Endothelial cell of umbilical vein (primary cell): ENCODE data around the gene CLVS2. TPM values are rescaled to one million over a fixed set of nuclear protein-coding genes. Genes with fewer than 3 reads are reported as not detected.
A peak's percentile ranks its signal among the peaks of the same experiment; 100 is the strongest.

Source experiments
- Bru-seq: library from RNA; stranded (reverse); fragments of 400-500 nt; gene quantifications from one replicate; lab custom pipeline; 2021; lab: Mats Ljungman, UMichigan
- BruChase-seq, 2 experiments: library from RNA; stranded (reverse); fragments of 400-500 nt; gene quantifications; one replicate each; lab custom pipeline; 2021; lab: Mats Ljungman, UMichigan
- BruUV-seq: library from RNA; stranded (reverse); fragments of 400-500 nt; replicated peaks from 2 replicates; lab custom pipeline; 2021; lab: Mats Ljungman, UMichigan
- CTCF ChIA-PET: fragments of 300-600, 350-600 bp; sonication (Branson Sonifier 250); formaldehyde crosslinking; loops from one replicate; lab custom pipeline; 2021; ENCODE audit warnings: antibody characterized with exemption, inconsistent platforms; lab: Charles Lee
- POLR2A ChIA-PET: fragments of 300-600, 350-600 bp; sonication (Branson Sonifier 250); formaldehyde crosslinking; loops from one replicate; lab custom pipeline; 2021; ENCODE audit warnings: antibody characterized with exemption, inconsistent platforms; lab: Charles Lee
- DNase-seq: peaks from one replicate; pipeline ENCODE4 v3.0.0-alpha.2; 2011; ENCODE audit warnings: low read depth, low spot score
- FAIRE-seq: peaks from 2 replicates; lab custom pipeline; 2011; peaks lifted over from hg19 to GRCh38; lab: Jason Lieb, UNC
- H2AFZ ChIP-seq: 2 replicates; pipeline ENCODE4 v1.6.0; 2012; ENCODE audit warnings: low read depth, low read length, control low read depth, inconsistent platforms
- H3K27ac ChIP-seq: 2 replicates; pipeline ENCODE4 v1.5.1; 2011; ENCODE audit warnings: low read depth, mild to moderate bottlenecking, control low read depth, low read length, moderate library complexity; ENCODE audit not compliant: insufficient read depth
- H3K27me3 ChIP-seq, 2 experiments: 2 replicates each; pipeline versions ENCODE4 v1.6.0 to v1.6.1; 2011; ENCODE audit warnings: low read length in 2 of 2, mixed read lengths in 1 of 2; ENCODE audit not compliant: control insufficient read depth in 2 of 2, insufficient read depth in 2 of 2
- H3K36me3 ChIP-seq, 2 experiments: 2 replicates in 1 of 2; 3 replicates in 1 of 2; pipeline ENCODE4 v1.5.1; 2011; ENCODE audit warnings: low read length in 2 of 2, mild to moderate bottlenecking in 1 of 2, moderate library complexity in 1 of 2; ENCODE audit not compliant: control insufficient read depth in 2 of 2, insufficient read depth in 2 of 2; ENCODE audit errors: extremely low read depth in 1 of 2
- H3K4me1 ChIP-seq: 3 replicates; pipeline ENCODE4 v1.5.1; 2011; ENCODE audit warnings: mild to moderate bottlenecking, low read length; ENCODE audit not compliant: control insufficient read depth, insufficient read depth; ENCODE audit errors: extremely low read depth
- H3K4me2 ChIP-seq: 2 replicates; pipeline ENCODE4 v1.6.1; 2011; ENCODE audit warnings: low read length, control low read depth, mixed read lengths; ENCODE audit not compliant: insufficient read depth
- H3K4me3 ChIP-seq, 3 experiments: fragments of 200-600 bp in 1 of 3; sonication (generic), shearing (Covaris generic) in 1 of 3; replicated peaks in 1 of 3; 2 replicates each; pipeline ENCODE4 v1.5.1; 2011 to 2016; ENCODE audit warnings: control low read depth in 3 of 3, low read length in 3 of 3, mild to moderate bottlenecking in 2 of 3, inconsistent platforms in 1 of 3, low read depth in 1 of 3, moderate library complexity in 1 of 3; ENCODE audit not compliant: insufficient read depth in 1 of 3
- H3K79me2 ChIP-seq: 2 replicates; pipeline ENCODE4 v1.6.0; 2012; ENCODE audit warnings: low read length, inconsistent platforms; ENCODE audit not compliant: control insufficient read depth, insufficient read depth
- H3K9ac ChIP-seq: replicated peaks from 2 replicates; pipeline ENCODE3; 2011; ENCODE audit warnings: low read length, control low read depth; ENCODE audit not compliant: insufficient read depth; ENCODE audit errors: extremely low read depth
- H3K9me1 ChIP-seq: replicated peaks from 3 replicates; pipeline ENCODE4 v1.6.0; 2011; ENCODE audit warnings: mild to moderate bottlenecking, low read length; ENCODE audit not compliant: control insufficient read depth, insufficient read depth; ENCODE audit errors: extremely low read depth
- H3K9me3 ChIP-seq: replicated peaks from 2 replicates; pipeline ENCODE4 v1.5.1; 2012; ENCODE audit warnings: low read length, inconsistent platforms; ENCODE audit not compliant: control insufficient read depth, insufficient read depth
- H4K20me1 ChIP-seq: replicated peaks from 2 replicates; pipeline ENCODE3; 2011; ENCODE audit warnings: mild to moderate bottlenecking, low read length; ENCODE audit not compliant: control insufficient read depth, insufficient read depth; ENCODE audit errors: extremely low read depth
- CTCF ChIP-seq, 2 donors: IDR thresholded peaks; 1 replicate in 1 of 2; 2 replicates in 1 of 2; pipeline ENCODE4 v1.5.1; 2011; ENCODE audit warnings: low read length in 2 of 2, mild to moderate bottlenecking in 2 of 2, moderate library complexity in 2 of 2, control low read depth in 1 of 2, inconsistent platforms in 1 of 2, low read depth in 1 of 2; ENCODE audit not compliant: insufficient read depth in 1 of 2; ENCODE audit errors: extremely low read depth in 1 of 2
- EZH2 ChIP-seq: IDR thresholded peaks from 2 replicates; pipeline ENCODE4 v1.6.1; 2012; ENCODE audit warnings: borderline replicate concordance, low read depth, mild to moderate bottlenecking, moderate library complexity, low read length, inconsistent platforms; ENCODE audit not compliant: severe bottlenecking
- dilution Hi-C: fragments of 300-500 bp; cut with MboI; formaldehyde crosslinking; loops from one replicate; pipeline ENCODE4 v1.15.0; 2019; ENCODE audit warnings: low sequenced_read_pairs; ENCODE audit not compliant: extremely low pct_ligation_motif_present
- intact Hi-C: fragments of 100-400 bp; cut with micrococcal nuclease; formaldehyde crosslinking; loops from one replicate; pipeline ENCODE4 v1.10.0; 2022
- long read RNA-seq: library from polyadenylated mRNA; stranded (forward); transcript quantifications from one replicate; pipeline ENCODE4 v2.0.0, GENCODE V29; 2021
- polyA minus RNA-seq, 3 experiments: library from RNA; depleted of rRNA, polyadenylated mRNA; stranded (reverse); fragments of >200 nt; gene quantifications; 1 replicate in 1 of 3; 2 replicates in 2 of 3; pipeline ENCODE4 v1.2.3, GENCODE V29; 2011
- polyA plus RNA-seq, 4 experiments: library from polyadenylated mRNA; depleted of rRNA in 3 of 4; stranded (reverse) in 3 of 4; unstranded in 1 of 4; fragments of >200 nt; gene quantifications; 2 replicates each; pipeline versions ENCODE4 v1.2.1 to v1.2.3, GENCODE V29; 2011 to 2012; ENCODE audit warnings: missing spikeins in 1 of 4
- total RNA-seq: library from RNA; stranded (reverse); gene quantifications from 2 replicates; pipeline ENCODE4 v1.2.3, GENCODE V29; 2021

The CLVS2 gene
- total RNA-seq = not detected in 2 replicates
- polyA plus RNA-seq = not detected in 2 replicates
- not detected in 2 replicates for polyA plus RNA-seq (2011; cell fraction: cytosol; rRNA removed)
- not detected in 2 replicates for polyA plus RNA-seq (2011; cell fraction: nucleus; rRNA removed)
- not detected in 2 replicates for polyA plus RNA-seq (2012)
- not detected in 2 replicates for polyA minus RNA-seq
- polyA minus RNA-seq (2011; cell fraction: cytosol; rRNA and poly(A)+ RNA removed) = not detected
- polyA minus RNA-seq (2011; cell fraction: nucleus; rRNA and poly(A)+ RNA removed) = not detected in 2 replicates
- Bru-seq, nascent RNA = percentile 1 among the genes with signal in this experiment
- percentile 5 among the genes with signal in this experiment for BruChase-seq, experiment 1, labeled RNA remaining after a 6-hour chase
- BruChase-seq, experiment 2, labeled RNA remaining after a 2-hour chase = not detected
- long read RNA-seq = 0 reads

GRCh38 chr6:122995921-122996793 lies at the start of gene CLVS2:
Gene CLVS2, plus strand, starts transcription at chr6:122996235. Its CDS starts 1,543 bp downstream, at chr6:122997778.
- Histone ChIP-seq H3K27ac (no peak within 1 kb of the TSS), H3K36me3 (no peaks in the 10 kb centered on the region), H3K9me1 (no peaks in the 10 kb centered on the region), H4K20me1 (no peaks in the 10 kb centered on the region), H2AFZ (peak within 1 kb of the TSS; percentile 20), H3K27me3 (peaks cover 8 to 38% of the 10 kb centered on the region in 2 experiments), H3K9me3 (no peaks in the 10 kb centered on the region), H3K4me1 (no peaks in the 10 kb centered on the region), H3K4me2 (no peak within 1 kb of the TSS), H3K4me3 (no peak within 1 kb of the TSS), H3K9ac (no peak within 1 kb of the TSS), H3K79me2 (no peaks in the 10 kb centered on the region)
- TF ChIP-seq EZH2 = peak; percentile 84
- TF ChIP-seq CTCF (IDR thresholded peaks at IDR 0.05; ENCODE audit: extremely low read depth in 1 of 2, insufficient read depth in 1 of 2, low read depth in 1 of 2, low read length in 2 of 2) = no peak
- dilution Hi-C loops = no loop called here
- ChIA-PET CTCF (no interaction called here), POLR2A (no interaction called here)
- peak; percentile 49 for FAIRE-seq
- intact Hi-C loops = no loop called here
- no TSS peak for BruUV-seq
- DNase-seq = no peak
